PC-9 (cell line): ENCODE results near the gene GMEB1. TPM values are rescaled to one million over a fixed set of nuclear protein-coding genes. Genes with fewer than 3 reads are reported as not detected.

Experiments
- BruUV-seq: library from RNA; stranded (reverse); fragments of 400-500 nt; replicated peaks from 2 replicates; lab custom pipeline; 2021; lab: Mats Ljungman, UMichigan
- CTCF ChIA-PET: fragments of 300-600 bp; sonication (Branson Sonifier 250); formaldehyde crosslinking; loops from one replicate; lab custom pipeline; 2022; ENCODE audit warnings: antibody characterized with exemption; lab: Charles Lee
- POLR2A ChIA-PET: fragments of 300-600 bp; sonication (Branson Sonifier 250); formaldehyde crosslinking; loops from one replicate; lab custom pipeline; 2022; ENCODE audit warnings: antibody characterized with exemption; ENCODE audit not compliant: unreplicated experiment; lab: Charles Lee
- DNase-seq, 2 experiments: peaks; one replicate each; pipeline versions ENCODE4 v3.0.0 to v3.0.0-alpha.2; 2015 to 2022; ENCODE audit warnings: mixed read lengths in 1 of 2
- H2AFZ ChIP-seq: fragments of 200-600 bp; sonication (generic); 2 replicates; pipeline ENCODE4 v1.8.1; 2017; ENCODE audit warnings: antibody characterized with exemption
- H3F3A ChIP-seq: fragments of 200-600 bp; sonication (generic); 2 replicates; pipeline ENCODE4 v1.8.1; 2017; ENCODE audit warnings: antibody characterized with exemption, mild to moderate bottlenecking, low read depth; ENCODE audit not compliant: insufficient read depth
- H3K27ac ChIP-seq: fragments of 200-600 bp; sonication (generic); 2 replicates; pipeline ENCODE4 v1.6.1; 2016; ENCODE audit warnings: mixed run types
- H3K27me3 ChIP-seq: fragments of 200-600 bp; sonication (generic); 2 replicates; pipeline ENCODE4 v1.6.1; 2016; ENCODE audit warnings: low read depth, mixed run types; ENCODE audit not compliant: insufficient read depth
- H3K36me3 ChIP-seq: fragments of 200-600 bp; sonication (generic); 2 replicates; pipeline ENCODE4 v1.6.1; 2016; ENCODE audit warnings: low read depth, mixed run types
- H3K4me1 ChIP-seq: fragments of 200-600 bp; sonication (generic); replicated peaks from 2 replicates; pipeline ENCODE4 v1.6.1; 2016; ENCODE audit warnings: mixed run types; ENCODE audit not compliant: insufficient read depth
- H3K4me2 ChIP-seq: fragments of 200-600 bp; sonication (generic); 2 replicates; pipeline ENCODE4 v1.6.1; 2017; ENCODE audit warnings: mixed run types
- H3K4me3 ChIP-seq: fragments of 200-600 bp; sonication (generic); 2 replicates; pipeline ENCODE4 v1.6.1; 2016; ENCODE audit warnings: mixed run types
- H3K79me2 ChIP-seq: fragments of 200-600 bp; sonication (generic); 2 replicates; pipeline ENCODE4 v1.6.1; 2017; ENCODE audit warnings: low read depth, mixed run types
- H3K9me2 ChIP-seq: fragments of 200-600 bp; sonication (generic); 2 replicates; pipeline ENCODE4 v1.8.1; 2017; ENCODE audit warnings: mild to moderate bottlenecking; ENCODE audit not compliant: insufficient read depth
- H3K9me3 ChIP-seq: fragments of 200-600 bp; sonication (generic); 2 replicates; pipeline ENCODE4 v1.8.1; 2016; ENCODE audit warnings: low read depth; ENCODE audit not compliant: insufficient read depth
- H4K20me1 ChIP-seq: fragments of 200-600 bp; sonication (generic); 2 replicates; pipeline ENCODE4 v1.8.1; 2017; ENCODE audit not compliant: insufficient read depth
- CTCF ChIP-seq: fragments of 200-600 bp; sonication (generic); conservative IDR thresholded peaks from 2 replicates; pipeline ENCODE4 v1.6.1; 2017; ENCODE audit warnings: mixed run types, antibody characterized with exemption, mild to moderate bottlenecking, moderate library complexity
- EZH2 ChIP-seq: fragments of 200-600 bp; sonication (generic); IDR thresholded peaks from 2 replicates; pipeline ENCODE4 v1.8.0; 2017; ENCODE audit warnings: antibody characterized with exemption, low read depth
- intact Hi-C: fragments of 100-400 bp; cut with micrococcal nuclease; formaldehyde crosslinking; loops from one replicate; pipeline ENCODE4 v1.10.0; 2022; ENCODE audit not compliant: unreplicated experiment
- total RNA-seq: library from RNA; stranded (reverse); gene quantifications from 2 replicates; pipeline ENCODE4 v1.2.3, GENCODE V29; 2021

The GMEB1 gene
- total RNA-seq, 1 experiment from 2014 or later: 9.7 TPM

GRCh38 chr1:28640766-28641165, 27.8 kb upstream of the GMEB1 start:
- Histone ChIP-seq H3K27me3 (no peaks in the 10 kb centered on the region), H3K4me2 (no peak overlapping the region), H3K79me2 (peaks cover 24% of the 10 kb centered on the region), H4K20me1 (no peaks in the 10 kb centered on the region), H3K9me3 (no peaks in the 10 kb centered on the region), H3K4me1 (peaks cover 10% of the 10 kb centered on the region), H3K4me3 (no peak overlapping the region), H3K36me3 (no peaks in the 10 kb centered on the region), H3K27ac (no peak overlapping the region), H3F3A (peaks cover 19% of the 10 kb centered on the region), H3K9me2 (no peaks in the 10 kb centered on the region), H2AFZ (no peak overlapping the region)
- ChIA-PET POLR2A (interaction anchor here (0.5 to 0.7 kb wide), 3 partner anchors 39 to 99 kb away, joined by 3 to 7 read pairs (median 5); no protein-coding TSS in a partner anchor), CTCF (interaction anchor here (0.6 to 1.0 kb wide), 3 partner anchors 96 to 414 kb away, joined by 3 to 13 read pairs (median 4); partner anchors contain the start of gene YTHDF2)
- no TSS peak for BruUV-seq
- no peak for DNase-seq
- TF ChIP-seq EZH2 (no peak), CTCF (peak; percentile 47; the same call in 1 of the 2 replicates)
- intact Hi-C loops: loop anchor here (5.0 to 10.0 kb wide), 2 partner anchors 237 to 564 kb away; no protein-coding TSS in a partner anchor

DNA sequence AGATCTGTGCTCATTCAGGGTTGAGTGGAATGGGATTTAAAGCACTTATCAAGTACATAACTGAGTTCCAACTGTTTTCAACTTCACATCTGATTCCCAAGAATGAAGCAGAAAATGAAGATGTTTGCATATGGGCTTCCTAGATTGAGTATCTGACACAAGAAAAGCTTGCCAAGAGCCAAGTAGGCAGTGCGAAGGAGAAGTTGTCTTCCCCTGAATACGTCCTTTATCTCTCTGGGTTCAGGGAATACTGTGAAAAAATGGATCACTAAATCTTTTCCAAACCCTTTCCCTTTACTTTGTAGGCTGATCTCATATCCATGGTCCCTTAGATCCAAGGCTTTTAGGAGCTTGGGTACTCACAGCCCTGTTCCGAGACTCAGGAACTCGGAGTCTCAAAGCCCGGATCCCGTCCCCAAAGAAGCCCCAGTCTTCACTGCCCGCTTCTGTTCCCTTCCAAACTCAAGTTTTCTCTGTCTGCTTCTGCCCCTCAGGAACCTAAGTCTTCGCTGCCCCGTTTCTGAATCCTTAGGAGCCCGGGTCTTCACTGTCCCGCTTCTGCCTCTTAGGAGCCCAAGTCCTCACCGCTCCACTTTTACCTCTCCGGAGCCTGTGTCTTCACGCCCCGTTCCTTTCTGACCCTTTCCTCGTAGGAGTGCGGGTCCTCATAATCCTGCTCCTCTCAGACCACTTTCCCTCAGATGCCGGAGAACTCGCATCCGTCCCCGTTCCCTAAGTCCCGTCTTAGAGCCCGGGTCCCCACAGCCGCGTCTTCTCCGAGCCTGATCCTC, 26.3 kb upstream of the GMEB1 start:
- TF ChIP-seq EZH2: no peak
- intact Hi-C loops: loop anchor here (2.0 to 10.0 kb wide), 3 partner anchors 123 to 563 kb away; no protein-coding TSS in a partner anchor
- no peaks in the 10 kb centered on the region for H3K9me3 ChIP-seq
- BruUV-seq: no TSS peak
- ChIA-PET CTCF (interaction anchor here (0.9 to 1.3 kb wide), 2 partner anchors 95 to 235 kb away, joined by 4 to 23 read pairs; partner anchors contain the start of gene YTHDF2), POLR2A (interaction anchor here (0.7 to 1.0 kb wide), 4 partner anchors 26 to 152 kb away, joined by 3 to 45 read pairs (median 4); partner anchors contain the start of genes GMEB1 and YTHDF2)
- H3K4me3 ChIP-seq: peak overlapping the region; percentile 91
- no peaks in the 10 kb centered on the region for H3K9me2 ChIP-seq
- no peaks in the 10 kb centered on the region for H3K27me3 ChIP-seq
- DNase-seq: no peak
- peak overlapping the region; percentile 97 for H3K27ac ChIP-seq
- H3K79me2 ChIP-seq: peaks cover 24% of the 10 kb centered on the region
- peak overlapping the region; percentile 93 for H2AFZ ChIP-seq
- no peaks in the 10 kb centered on the region for H4K20me1 ChIP-seq
- H3K36me3 ChIP-seq: no peaks in the 10 kb centered on the region
- H3K4me2 ChIP-seq: peak overlapping the region; percentile 99
- peaks cover 19% of the 10 kb centered on the region for H3F3A ChIP-seq
- H3K4me1 ChIP-seq: peaks cover 10% of the 10 kb centered on the region

DNA sequence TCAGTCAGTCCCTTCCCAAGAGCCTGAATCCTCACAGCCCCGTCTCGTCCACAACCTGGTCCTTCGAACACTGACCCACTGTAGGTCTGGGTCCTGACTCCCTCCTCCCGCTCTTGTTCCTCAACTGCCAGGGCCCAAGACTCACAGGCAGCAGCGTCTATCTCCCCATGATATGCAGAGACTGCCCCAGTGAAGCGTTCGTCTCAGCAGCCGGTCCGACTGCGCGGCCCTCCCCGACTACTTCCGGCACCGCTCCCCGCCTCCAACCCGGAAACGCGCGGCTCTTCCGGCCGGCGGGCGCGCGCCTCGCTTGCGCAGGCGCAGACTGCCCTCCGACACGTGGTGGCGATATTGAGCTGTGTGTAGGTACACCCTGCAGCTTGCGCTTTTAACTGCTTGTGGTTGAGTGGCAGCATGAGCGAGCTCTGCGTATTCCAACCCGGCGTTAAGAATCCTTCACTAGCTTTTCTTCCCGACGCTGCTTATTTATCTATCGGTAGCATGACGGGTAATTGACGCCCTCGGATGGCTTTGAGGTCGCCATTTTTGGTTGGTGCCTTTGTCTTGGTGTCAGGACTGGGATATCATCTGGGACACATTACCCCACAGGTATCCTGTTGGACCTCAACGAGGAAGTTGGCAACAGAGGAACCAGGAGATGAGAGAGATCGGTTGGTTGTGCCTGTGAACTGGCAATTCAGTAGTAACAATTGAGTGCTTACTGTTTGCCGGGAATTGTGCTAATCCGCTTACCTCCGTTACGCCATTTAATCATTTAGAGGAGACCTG, 25.5 kb upstream of the GMEB1 start, which contains the start of gene TAF12:
Gene TAF12, minus strand, starts transcription at position 221 of the 789 bp plus-strand sequence. CDS start 20,986 bp downstream, outside the sequence.
- ChIA-PET CTCF (interaction anchor here (0.5 to 1.3 kb wide), 10 partner anchors 93 to 291 kb away, joined by 3 to 23 read pairs (median 6); partner anchors contain the start of gene YTHDF2), POLR2A (interaction anchor here (0.6 to 1.0 kb wide), 12 partner anchors 25 to 1937 kb away, joined by 3 to 45 read pairs (median 4); partner anchors contain the start of genes GMEB1 and YTHDF2)
- H3F3A ChIP-seq: peaks cover 22% of the 10 kb centered on the region
- no peaks in the 10 kb centered on the region for H3K9me2 ChIP-seq
- peak; percentile 81 to 85 for DNase-seq
- H3K4me3 ChIP-seq: peak within 1 kb of the TSS; percentile 91
- no peaks in the 10 kb centered on the region for H4K20me1 ChIP-seq
- H3K4me1 ChIP-seq: peaks cover 16% of the 10 kb centered on the region
- TSS peak; percentile 90 for BruUV-seq
- peaks cover 24% of the 10 kb centered on the region for H3K79me2 ChIP-seq
- peak within 1 kb of the TSS; percentile 99 for H3K4me2 ChIP-seq
- no peak; the same call in 1 of the 2 replicates for TF ChIP-seq CTCF
- no peak for TF ChIP-seq EZH2
- H3K27ac ChIP-seq: peak within 1 kb of the TSS; percentile 97
- H2AFZ ChIP-seq: peak within 1 kb of the TSS; percentile 93
- no peaks in the 10 kb centered on the region for H3K36me3 ChIP-seq
- intact Hi-C loops: loop anchor here (1.0 to 10.0 kb wide), 4 partner anchors 93 to 562 kb away; partner anchors contain the start of gene YTHDF2
- no peaks in the 10 kb centered on the region for H3K9me3 ChIP-seq
- no peaks in the 10 kb centered on the region for H3K27me3 ChIP-seq
